GM19023 (cell line): ENCODE data around the gene PFAS.

Source experiments
- ATAC-seq: cut with Tn5 transposase; IDR thresholded peaks from one replicate; pipeline ENCODE4 v1.9.1; 2021; ENCODE audit warnings: mild to moderate bottlenecking, moderate library complexity; ENCODE audit not compliant: unreplicated experiment

The PFAS gene

GRCh38 chr17:8300226-8300625, 51.1 kb downstream of the PFAS start:
- no peak for ATAC-seq

DNA sequence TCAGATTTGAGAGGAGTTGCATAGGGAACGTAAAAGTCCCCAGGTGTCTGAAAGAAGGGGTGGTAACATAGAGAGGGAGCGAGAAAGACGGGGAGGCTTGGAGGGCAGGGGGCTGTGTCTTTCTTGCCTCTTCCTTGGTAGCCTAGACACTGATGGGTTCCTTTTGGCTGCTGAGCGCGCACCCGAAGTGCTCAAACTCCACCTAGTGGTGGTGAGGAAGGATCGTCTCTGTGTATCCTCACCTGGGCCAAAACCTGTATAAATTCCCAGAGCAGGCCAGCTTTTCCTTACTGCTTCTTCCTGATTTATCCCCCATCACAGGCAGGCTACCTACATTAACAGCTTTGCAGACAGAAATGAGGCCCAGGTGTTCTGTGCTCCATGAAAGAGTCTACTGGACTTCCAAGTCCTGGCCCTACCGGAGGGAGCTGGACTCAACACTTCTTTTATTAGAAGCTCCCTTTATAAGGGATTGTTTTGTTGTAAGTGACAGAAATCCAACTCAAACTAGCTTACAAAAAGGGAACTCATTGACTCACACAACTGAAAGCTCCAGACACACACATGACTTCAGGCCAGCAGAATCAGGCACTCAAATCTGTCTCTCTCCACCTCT, 51.6 kb downstream of the PFAS start:
- no peak for ATAC-seq

DNA sequence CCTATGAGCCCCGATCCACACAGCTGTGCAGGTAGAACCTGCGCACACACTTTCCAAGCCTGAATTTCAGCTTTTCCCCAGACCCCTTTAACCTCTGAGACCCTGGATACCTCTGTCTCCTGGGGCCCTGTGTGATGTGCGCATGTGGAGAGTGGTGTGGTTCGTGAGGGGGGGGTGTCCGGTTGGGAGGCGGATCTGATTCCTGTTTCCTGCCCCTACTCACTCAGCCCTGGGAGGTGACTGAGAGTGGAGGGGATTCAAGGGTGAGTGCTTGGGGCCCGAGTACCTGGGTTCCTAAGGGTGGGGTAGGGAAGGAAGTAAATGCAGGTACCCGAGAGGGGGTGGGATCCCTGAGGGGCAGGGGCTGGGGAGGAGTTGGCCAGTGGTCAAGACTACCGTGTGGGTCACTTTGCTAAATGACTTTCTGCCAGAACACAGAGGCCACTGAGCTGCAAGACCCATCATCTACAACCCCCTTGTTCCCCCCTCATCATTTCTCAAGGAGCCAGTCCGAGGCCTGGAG, 61.6 kb downstream of the PFAS start:
- ATAC-seq: no peak

- no peak for ATAC-seq
Observed at GRCh38 chr17:8311131-8311790, 62.2 kb downstream of the PFAS start.

DNA sequence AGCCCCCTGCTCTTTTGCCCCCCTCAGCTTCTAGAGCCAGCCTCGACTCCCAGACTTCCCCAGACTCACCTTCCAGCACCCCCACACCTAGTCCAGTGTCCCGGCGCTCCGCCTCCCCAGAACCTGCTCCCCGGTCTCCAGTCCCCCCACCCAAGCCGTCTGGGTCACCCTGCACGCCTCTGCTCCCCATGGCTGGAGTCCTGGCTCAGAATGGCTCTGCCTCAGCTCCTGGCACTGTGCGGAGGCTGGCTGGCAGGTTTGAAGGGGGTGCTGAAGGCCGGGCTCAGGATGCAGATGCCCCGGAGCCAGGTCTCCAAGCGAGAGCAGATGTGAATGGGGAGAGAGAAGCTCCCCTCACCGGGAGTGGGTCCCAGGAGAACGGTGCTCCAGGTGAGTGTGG, 63.2 kb downstream of the PFAS start:
- ATAC-seq: no peak

GRCh38 chr17:8312726-8313600, 63.9 kb downstream of the PFAS start:
- ATAC-seq: no peak

DNA sequence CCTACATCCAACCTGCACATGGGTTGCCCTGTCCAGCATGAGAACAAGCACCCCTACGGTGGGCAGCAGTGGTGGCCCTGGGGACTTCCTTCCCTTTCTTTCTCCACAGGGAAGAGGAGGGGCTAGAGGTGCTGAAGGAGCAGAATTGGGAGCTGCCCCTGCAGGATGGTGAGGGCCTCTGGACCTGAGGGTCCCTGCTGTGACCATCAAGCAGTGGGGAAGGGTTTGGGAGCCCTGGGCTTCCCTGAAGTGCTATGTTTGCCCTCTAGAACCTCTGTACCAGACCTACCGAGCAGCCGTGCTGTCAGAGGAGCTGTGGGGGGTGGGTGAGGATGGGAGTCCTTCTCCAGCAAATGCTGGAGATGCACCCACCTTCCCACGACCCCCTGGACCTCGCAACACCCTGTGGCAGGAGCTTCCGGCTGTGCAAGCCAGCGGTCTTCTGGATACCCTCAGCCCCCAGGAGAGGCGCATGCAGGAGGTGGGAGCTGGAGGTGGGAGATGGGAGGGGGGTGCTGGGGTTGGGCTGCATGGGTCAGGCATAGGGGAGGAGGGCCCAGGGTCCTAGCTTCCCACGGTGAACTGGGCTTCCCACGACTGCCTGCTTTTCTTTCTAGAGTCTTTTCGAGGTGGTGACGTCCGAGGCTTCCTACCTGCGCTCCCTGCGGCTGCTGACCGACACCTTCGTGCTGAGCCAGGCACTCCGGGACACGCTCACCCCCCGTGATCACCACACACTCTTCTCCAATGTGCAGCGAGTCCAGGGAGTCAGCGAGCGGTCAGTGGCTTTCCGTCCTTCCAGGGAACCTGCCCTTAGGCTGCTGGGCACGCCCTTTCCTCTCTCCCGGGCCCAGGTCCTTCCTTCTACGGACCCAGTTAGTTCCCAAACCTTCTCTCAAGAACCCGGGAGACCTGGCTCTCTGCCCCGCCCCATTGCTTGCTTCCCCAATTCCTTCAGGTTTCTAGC, 66.0 kb downstream of the PFAS start:
- ATAC-seq: no peak

DNA sequence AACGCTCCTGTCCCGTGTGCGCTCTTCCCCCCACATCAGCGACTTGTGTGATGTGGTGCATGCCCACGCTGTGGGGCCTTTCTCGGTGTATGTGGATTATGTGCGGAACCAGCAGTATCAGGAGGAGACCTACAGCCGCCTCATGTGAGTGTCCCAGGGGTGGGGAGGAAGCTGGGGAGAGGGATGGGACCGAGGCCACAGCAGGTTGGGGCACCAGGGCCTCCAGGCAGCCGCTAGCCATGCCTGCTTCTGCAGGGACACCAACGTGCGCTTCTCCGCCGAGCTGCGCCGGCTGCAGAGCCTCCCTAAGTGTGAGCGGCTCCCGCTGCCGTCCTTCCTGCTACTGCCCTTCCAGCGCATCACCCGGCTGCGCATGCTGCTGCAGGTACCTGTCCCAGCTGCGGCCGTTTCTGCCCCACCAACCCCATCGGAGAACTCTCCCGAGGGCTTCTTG, 66.7 kb downstream of the PFAS start:
- no peak for ATAC-seq

DNA sequence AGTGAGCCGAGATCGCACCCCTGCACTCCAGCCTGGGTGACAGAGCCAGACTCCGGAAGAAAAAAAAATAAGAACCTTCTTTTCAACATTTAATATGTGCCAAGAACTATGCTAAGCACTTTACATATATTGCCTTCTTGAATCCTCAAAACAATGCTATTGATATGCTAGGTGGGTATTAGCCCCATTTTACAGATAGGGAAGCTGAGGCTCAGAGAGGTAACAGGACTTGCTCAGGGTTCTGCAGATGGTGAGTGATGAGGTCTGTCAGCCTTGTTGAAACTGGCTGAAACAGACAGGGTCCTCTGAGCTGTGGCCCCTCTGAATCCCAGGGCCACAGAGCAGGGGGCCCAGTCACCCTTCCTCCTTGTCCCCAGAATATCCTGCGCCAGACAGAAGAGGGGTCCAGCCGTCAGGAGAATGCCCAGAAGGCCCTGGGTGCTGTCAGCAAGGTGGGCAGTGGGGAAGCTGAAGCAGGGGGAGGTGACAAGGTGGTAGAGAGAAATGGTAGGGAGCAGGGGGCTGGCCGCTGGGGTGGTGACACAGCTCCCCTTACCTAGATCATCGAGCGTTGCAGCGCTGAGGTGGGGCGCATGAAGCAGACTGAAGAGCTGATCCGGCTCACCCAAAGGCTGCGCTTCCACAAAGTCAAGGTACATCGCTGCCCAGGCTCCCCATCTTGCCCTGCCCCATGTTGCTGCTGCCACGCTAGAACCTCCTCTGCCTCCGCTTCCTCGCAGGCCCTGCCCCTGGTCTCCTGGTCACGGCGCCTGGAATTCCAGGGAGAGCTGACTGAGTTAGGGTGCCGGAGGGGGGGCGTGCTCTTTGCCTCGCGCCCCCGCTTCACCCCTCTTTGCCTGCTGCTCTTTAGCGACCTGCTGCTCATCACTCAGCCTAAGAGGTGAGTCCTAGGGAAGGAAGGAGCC, 69.2 kb downstream of the PFAS start:
- ATAC-seq: no peak
